HS-27A (cell line): ENCODE results near the gene FUT4.
"Not testable (repeated sequence)": the region's sequence is repeated elsewhere in the genome, so short reads cannot be mapped to it uniquely, and the experiment has no call there.

Source experiments
- DNase-seq: peaks from one replicate; pipeline ENCODE4 v3.0.0-alpha.2; 2012; ENCODE audit warnings: low read depth, missing footprints

The FUT4 gene

GRCh38 chr11:94543695-94544645 lies at the start of gene FUT4:
TSS of gene FUT4 (plus strand) at chr11:94543921. CDS start at chr11:94544134, 213 bp downstream.
- DNase-seq = peak; percentile 70

DNA sequence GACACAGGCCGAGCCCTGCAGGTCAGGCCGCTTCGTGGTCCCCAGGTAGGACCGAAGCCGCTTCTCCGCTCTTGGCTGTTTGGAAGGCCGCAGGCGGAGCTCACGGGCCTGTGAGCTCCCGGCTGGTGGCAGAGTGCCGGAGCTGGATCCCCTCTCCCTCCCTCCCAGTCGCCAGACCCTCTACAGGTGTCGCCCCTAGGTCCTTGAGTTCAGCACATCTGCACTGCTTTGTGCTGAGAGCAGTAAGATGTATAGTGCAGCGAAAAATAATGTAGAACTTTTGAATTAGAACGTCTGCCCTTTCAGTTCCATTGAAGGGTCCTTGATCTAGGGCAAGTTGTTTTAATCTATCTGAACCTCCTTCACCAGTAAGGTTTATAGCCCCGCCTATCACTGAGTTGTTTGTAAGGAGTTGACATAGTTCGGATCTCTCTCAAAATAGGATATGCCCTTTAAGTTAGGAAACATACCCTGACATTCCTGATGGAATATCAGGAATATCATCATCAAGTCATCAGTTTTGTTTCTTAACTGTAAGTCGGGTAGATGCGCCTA lies 49.5 kb upstream of the FUT4 start:
- DNase-seq = no peak

GRCh38 chr11:94500181-94500580 lies 43.5 kb upstream of the FUT4 start:
- DNase-seq = no peak

DNA sequence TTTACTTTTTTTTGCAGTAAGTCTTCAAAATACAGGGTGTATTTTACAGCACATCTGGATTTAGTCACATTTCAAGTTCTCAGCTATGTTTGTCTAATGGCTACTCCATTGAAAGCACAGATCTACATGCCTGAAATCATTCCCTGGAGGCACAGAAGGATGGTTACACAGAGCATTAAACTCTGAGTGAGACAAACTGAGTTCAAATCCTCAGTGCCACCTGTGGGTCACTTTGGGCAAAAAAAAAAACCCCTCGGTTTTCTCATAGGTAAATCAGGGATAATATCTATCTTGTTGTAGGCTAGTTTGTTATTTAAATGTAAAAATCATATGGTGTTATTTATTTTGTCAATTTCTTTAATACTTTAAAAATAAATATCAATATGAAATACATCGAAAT lies 42.2 kb upstream of the FUT4 start:
- no peak for DNase-seq

- DNase-seq = peak; percentile 35
Observed at GRCh38 chr11:94504689-94505293, 38.9 kb upstream of the FUT4 start.

- not testable (repeated sequence) for DNase-seq
Observed at GRCh38 chr11:94506513-94506912, 37.2 kb upstream of the FUT4 start.

- DNase-seq = no peak
Observed at GRCh38 chr11:94507485-94507884, 36.2 kb upstream of the FUT4 start.

DNA sequence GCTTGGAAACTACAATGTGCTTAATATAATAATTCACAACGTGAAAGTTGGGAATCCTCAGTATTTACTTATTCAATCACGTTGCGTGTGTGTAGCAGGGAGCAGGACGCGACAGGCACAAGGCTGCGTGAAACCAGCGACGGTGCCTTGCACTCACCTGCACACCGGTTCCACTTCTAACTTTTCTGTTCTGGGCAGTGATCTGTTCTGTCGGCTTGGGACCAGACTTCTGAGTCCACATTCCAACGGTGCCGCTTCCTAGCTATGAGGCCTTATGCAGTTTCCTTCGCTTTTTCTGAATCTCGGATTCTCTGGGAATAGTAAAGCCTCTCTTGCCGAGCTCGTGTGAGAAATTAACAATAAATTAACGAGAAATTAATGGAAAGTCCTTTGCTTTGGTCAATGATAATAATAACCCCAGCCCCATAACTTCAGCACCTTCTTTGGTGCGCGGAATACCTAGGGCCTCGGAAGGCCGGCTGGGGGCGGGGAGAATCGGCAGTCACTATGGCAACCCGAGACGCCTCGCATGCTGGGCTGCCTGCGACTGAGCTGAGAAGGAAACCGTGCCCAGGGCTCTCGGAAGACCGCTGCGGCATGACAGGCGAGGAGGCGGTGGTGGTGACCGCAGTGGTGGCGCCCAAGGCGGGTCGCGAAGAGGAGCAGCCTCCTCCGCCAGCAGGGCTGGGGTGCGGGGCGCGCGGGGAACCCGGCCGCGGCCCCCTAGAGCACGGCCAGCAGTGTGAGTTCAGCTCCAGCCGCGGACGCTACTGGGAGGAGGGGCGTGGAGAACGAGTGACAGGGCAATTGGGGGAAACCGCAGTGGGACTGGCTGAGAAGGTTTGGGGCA lies 31.6 kb upstream of the FUT4 start, which contains the start of gene C11orf97:
Gene C11orf97, plus strand, starts transcription at position 530 of the 850 bp plus-strand sequence. Its CDS starts 68 bp downstream, at position 598.
- DNase-seq = no peak

GRCh38 chr11:94513091-94513490 lies 30.6 kb upstream of the FUT4 start:
- no peak for DNase-seq

- DNase-seq = no peak
Observed at GRCh38 chr11:94515398-94515797, 28.3 kb upstream of the FUT4 start.

DNA sequence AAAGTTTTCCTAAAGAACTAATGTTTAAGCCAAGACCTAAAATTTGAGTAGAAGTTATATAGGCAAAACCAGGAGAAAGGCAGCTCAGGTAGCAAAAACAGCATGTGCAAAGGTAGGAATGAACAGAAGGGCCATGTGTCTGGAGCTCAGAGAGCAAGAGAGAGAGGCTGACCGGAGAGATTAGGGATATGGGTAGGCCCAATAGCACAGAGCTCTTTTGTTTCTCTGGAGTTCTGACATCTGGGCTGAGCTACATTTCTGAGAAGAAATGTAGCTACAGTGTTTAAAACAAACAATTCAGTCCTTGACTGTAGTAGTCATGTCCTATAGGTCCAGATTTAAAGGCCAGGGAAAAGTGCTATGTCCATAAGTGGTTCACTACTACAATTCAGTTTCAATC lies 27.0 kb upstream of the FUT4 start:
- no peak for DNase-seq

GRCh38 chr11:94518300-94518699 lies 25.4 kb upstream of the FUT4 start:
- no peak for DNase-seq

- DNase-seq = no peak
Observed at GRCh38 chr11:94519478-94520084, 24.1 kb upstream of the FUT4 start.

- no peak for DNase-seq
Observed at GRCh38 chr11:94521684-94522083, 22.0 kb upstream of the FUT4 start.

GRCh38 chr11:94524341-94524740 lies 19.4 kb upstream of the FUT4 start:
- DNase-seq = no peak

DNA sequence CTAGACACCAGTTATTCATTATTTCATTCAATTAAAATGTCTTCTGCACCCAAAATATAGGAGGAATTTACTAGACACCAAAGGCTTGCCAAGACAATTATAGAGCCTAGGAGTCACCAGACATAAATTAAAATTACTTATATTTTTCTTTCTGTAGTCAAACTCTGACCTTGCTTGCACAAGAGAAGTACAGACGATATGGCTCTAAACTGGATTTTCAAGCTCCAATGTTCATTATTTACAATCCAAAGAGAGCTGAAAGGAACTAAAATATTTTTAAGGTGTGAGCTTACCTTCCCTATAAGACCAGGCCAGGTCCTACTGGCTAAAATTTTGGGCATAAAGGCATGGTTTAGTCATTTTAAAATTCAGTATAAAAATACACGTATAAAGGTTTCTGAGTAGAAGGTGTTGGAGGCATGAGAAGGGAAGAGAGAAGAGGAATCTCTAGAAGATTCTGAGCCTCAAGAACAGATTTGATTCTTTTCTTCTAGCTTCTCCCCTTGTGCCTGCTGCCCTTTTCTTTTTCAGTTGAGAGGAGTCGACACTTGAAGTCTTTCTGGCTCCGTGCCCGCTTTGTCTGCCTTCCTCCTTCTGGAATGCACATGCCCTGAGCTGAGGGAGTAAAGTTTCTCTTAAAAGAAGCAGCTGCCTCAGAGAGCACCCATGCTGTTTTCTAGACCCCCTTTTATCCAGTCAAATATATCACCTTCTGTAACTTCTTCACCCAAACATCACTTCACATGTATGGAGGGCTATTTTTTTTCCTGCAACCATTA lies 18.0 kb upstream of the FUT4 start:
- DNase-seq = no peak

- no peak for DNase-seq
Observed at GRCh38 chr11:94526645-94527438, 16.9 kb upstream of the FUT4 start.

DNA sequence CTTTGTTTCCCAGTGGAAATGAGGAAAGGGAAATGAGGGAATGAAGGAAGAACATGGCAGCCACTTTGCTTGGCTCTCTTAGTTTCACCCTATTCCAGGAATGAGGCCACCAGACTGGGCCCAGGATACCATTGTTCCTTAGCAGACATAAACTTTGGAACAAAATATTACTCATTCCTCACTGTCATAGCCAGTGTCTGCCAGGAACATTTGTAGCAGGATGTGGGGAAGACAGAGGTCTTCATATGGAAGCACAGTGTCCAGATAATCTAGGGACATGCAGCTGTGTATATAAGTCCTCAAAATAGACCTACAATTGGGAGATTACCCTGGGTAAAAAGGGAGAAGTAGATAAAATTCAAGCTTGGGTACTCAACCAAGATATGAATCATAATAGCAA lies 15.2 kb upstream of the FUT4 start:
- no peak for DNase-seq

DNA sequence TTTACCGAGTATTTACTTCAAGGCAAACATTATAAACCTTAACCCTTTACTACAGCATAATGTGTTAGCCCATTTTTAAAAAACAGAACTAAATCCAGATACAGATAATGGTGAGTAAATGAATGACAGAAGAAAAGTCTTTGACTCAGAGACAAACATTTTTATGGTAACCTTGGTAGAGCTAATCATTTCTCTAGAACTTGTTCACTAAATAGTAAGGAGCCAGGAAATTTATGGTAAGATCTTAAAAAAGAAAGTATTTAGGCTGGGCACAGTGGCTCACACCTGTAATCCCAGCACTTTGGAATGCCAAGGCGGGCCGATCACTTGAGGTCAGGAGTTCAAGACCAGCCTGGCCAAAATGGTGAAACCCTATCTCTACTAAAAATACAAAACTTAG lies 11.5 kb upstream of the FUT4 start:
- DNase-seq = no peak

DNA sequence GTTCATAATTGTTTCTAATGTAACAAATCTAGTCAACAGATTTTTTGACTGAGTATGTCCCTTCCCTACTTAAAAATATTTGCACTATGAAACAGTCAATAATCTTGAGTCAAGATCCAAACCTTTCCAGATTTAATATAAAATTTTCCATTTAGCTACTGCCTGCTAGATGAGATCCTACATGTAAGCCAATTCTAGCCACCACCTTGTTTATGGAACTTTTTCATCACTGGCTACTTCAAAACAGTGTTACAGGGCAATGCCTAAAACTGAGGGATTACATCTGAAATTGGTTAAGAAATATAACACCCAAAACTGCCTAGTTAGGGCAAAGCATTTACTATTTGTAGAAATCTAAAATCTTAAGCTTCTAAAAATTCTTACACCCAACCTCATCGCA lies 10.5 kb upstream of the FUT4 start:
- no peak for DNase-seq
